IPS-NIHi11 (cell line): ENCODE data around the gene GOLGA6C.
"Not testable (repeated sequence)": the region's sequence is repeated elsewhere in the genome, so short reads cannot be mapped to it uniquely, and the experiment has no call there.

Experiments used
- DNase-seq: peaks from one replicate; pipeline ENCODE4 v3.0.0; 2012; ENCODE audit warnings: mixed read lengths, low spot score

The GOLGA6C gene

DNA sequence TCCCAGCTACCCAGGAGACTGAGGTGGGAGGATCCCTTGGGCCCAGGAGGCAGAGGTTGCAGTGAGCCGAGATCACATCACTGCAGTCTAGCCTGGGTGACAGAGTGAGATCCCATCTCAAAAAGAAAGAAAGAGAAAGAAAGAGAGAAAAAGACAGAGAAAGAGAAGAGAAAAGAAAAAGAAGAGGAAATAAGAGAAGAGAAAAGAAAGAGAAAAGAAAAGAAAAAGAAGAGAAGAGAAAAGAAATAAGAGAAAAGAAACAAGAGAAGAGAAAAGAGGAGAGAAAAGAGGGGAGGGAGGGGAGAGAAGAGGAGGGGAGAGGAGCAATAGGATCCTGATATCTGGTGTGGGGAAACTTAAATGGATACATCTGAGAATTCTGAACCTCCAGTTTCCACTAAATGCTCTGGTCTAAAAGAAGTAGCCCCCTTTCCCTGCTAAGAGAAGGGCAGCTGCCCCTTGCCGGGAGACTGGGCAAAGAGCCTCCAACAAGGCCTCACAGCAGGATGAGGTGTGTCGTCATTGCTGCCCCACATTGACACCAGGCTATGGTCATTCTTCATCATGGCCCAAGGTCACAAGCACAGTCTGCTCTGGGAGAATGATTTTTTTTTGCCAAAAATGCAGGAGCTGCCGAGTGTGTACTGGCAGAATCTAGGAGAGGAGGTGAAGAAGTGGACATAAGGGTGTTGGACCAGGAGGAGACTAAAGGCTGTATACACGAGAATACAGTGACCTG is 56.6 kb downstream of the GOLGA6C start:
- no peak for DNase-seq

DNA sequence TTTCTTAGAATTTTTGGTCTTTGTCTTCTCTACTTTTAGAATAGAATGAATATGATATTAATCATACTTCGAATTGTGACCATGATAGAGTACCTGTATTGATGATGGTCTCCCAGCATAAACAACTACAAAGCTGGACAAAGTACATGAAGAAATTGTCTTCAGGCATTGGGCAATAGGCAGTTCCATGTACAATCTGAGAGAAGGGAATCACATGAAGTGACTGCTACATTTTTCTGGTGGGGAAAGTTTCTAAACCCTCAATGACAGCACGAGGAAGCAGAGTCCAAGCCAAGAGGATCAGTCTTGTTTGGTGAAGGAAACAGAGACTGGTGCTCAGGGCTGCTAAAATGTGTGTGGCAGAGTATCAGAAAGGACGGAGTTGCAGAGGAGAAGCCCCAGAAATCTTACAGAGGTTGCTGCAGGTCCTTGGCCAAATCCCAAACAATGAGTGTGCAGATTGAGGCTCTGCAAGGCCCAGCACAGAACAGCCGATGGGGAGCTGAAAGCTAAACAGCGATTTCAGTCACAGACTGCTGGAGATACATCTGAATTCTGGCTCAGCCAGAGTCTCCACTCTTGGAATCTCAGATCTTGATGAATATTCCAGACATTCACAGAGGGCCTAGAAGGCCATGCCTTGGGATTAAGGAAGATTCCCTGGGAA is 61.2 kb downstream of the GOLGA6C start:
- not testable (repeated sequence) for DNase-seq
